C4-2B (cell line): ENCODE results near the gene CPLX3.

Experiments used
- H3K27ac ChIP-seq: fragments of 450-650 bp; 2 replicates; pipeline ENCODE4 v1.5.1; 2017
- CTCF ChIP-seq: fragments of 450-650 bp; conservative IDR thresholded peaks from 2 replicates; pipeline ENCODE4 v1.5.1; 2017; ENCODE audit warnings: mild to moderate bottlenecking
- ZFX ChIP-seq: fragments of 450-650 bp; IDR thresholded peaks from 2 replicates; pipeline ENCODE4 v1.6.1; 2017

The CPLX3 gene

GRCh38 chr15:74801311-74801997 is 25.0 kb upstream of the CPLX3 start:
- no peak overlapping the region for H3K27ac ChIP-seq
- TF ChIP-seq CTCF: no peak
- no peak for TF ChIP-seq ZFX

GRCh38 chr15:74802290-74802689 is 24.1 kb upstream of the CPLX3 start:
- TF ChIP-seq CTCF (no peak), ZFX (no peak)
- no peak overlapping the region for H3K27ac ChIP-seq

- TF ChIP-seq ZFX: no peak
- TF ChIP-seq CTCF: no peak
- no peak overlapping the region for H3K27ac ChIP-seq
Observed at GRCh38 chr15:74802862-74803447, 23.5 kb upstream of the CPLX3 start.

GRCh38 chr15:74804935-74805334 is 21.5 kb upstream of the CPLX3 start:
- H3K27ac ChIP-seq: no peak overlapping the region
- TF ChIP-seq ZFX: no peak
- no peak for TF ChIP-seq CTCF

- peak overlapping the region; percentile 51 for H3K27ac ChIP-seq
- TF ChIP-seq ZFX (no peak), CTCF (no peak)
Observed at GRCh38 chr15:74807282-74807681, 19.1 kb upstream of the CPLX3 start.

GRCh38 chr15:74808078-74808839 is 18.2 kb upstream of the CPLX3 start:
- peak overlapping the region; percentile 51 for H3K27ac ChIP-seq
- no peak for TF ChIP-seq ZFX

- TF ChIP-seq CTCF: no peak
- peak overlapping the region; percentile 51 for H3K27ac ChIP-seq
Observed at GRCh38 chr15:74808840-74809229, 17.6 kb upstream of the CPLX3 start.
